Measurements from ENCODE around the gene TWNK.

DNA sequence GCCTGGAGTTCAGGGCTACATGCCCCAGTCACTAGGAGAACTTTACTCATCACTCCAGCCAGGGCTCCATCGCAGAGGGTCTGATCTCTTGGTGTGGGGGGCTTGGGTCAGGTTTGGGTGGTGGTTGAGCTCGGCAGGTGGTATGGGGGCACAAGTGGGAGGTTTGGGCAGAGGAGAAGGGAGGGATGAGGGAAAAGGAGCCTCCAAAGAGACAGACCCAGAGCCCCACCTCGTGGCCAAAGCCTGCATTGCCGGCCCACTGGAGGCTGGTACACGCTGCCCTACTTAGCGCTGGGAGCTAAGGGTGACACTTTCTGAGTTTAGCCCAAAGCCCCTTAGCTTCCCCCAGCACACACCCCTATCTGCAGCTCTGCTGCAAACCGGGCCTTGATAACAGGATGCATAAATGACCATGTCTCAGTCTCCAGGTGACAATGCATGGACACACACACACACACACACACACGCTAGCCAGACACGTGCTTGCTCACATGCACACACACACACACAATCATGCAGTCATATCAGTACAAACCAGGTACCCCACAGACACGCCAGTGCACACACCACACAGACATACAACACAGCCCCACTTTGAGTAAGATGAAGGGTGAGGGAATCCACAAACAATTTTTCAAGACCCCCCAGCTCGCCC lies 27.0 kb downstream of the TWNK start:
- TF ChIP-seq POLR2A (IDR thresholded peaks at IDR 0.05), result no peak
- TF ChIP-seq, protein P1, sequence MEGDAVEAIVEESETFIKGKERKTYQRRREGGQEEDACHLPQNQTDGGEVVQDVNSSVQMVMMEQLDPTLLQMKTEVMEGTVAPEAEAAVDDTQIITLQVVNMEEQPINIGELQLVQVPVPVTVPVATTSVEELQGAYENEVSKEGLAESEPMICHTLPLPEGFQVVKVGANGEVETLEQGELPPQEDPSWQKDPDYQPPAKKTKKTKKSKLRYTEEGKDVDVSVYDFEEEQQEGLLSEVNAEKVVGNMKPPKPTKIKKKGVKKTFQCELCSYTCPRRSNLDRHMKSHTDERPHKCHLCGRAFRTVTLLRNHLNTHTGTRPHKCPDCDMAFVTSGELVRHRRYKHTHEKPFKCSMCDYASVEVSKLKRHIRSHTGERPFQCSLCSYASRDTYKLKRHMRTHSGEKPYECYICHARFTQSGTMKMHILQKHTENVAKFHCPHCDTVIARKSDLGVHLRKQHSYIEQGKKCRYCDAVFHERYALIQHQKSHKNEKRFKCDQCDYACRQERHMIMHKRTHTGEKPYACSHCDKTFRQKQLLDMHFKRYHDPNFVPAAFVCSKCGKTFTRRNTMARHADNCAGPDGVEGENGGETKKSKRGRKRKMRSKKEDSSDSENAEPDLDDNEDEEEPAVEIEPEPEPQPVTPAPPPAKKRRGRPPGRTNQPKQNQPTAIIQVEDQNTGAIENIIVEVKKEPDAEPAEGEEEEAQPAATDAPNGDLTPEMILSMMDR (IDR thresholded peaks at IDR 0.05), result peak; percentile 79 to 94 (median 92)
